Activated T-helper 17 cell treated with anti-CD3 and anti-CD28 coated beads, Interleukin-2, amount 50 U/mL, for 72 hours (primary cell): Measurements from ENCODE around the gene ZC2HC1C. TPM values are rescaled to one million over a fixed set of nuclear protein-coding genes. Genes with fewer than 3 reads are reported as not detected.
A peak's percentile ranks its signal among the peaks of the same experiment; 100 is the strongest.
"Not testable (repeated sequence)": the region's sequence is repeated elsewhere in the genome, so short reads cannot be mapped to it uniquely, and the experiment has no call there.

ENCODE experiments used
- ATAC-seq: fragments of 150-1000 bp; cut with Tn5 transposase; replicated peaks from 2 replicates; pipeline ENCODE4 v1.10.0; 2021; ENCODE audit warnings: mild to moderate bottlenecking, moderate library complexity
- H3K27ac Mint-ChIP-seq: one replicate; pipeline ENCODE4 v1.8.0; 2022; ENCODE audit warnings: mixed read lengths
- H3K27me3 Mint-ChIP-seq: one replicate; pipeline ENCODE4 v1.8.0; 2022; ENCODE audit warnings: mixed read lengths
- H3K36me3 Mint-ChIP-seq: one replicate; pipeline ENCODE4 v1.8.0; 2022; ENCODE audit warnings: low read depth, mild to moderate bottlenecking, mixed read lengths
- H3K4me1 Mint-ChIP-seq: one replicate; pipeline ENCODE4 v1.8.0; 2022; ENCODE audit warnings: mixed read lengths
- H3K4me3 Mint-ChIP-seq: one replicate; pipeline ENCODE4 v1.8.0; 2022; ENCODE audit warnings: mild to moderate bottlenecking, mixed read lengths
- H3K9me3 Mint-ChIP-seq: one replicate; pipeline ENCODE4 v1.8.0; 2022; ENCODE audit warnings: mixed read lengths
- total RNA-seq, 2 donors: library from RNA; stranded (reverse); gene quantifications; one replicate each; pipeline ENCODE4 v1.2.3, GENCODE V29; 2022

Gene ZC2HC1C
- total RNA-seq, 2 donors from 2014 or later = 2.2 to 3.7 TPM

DNA sequence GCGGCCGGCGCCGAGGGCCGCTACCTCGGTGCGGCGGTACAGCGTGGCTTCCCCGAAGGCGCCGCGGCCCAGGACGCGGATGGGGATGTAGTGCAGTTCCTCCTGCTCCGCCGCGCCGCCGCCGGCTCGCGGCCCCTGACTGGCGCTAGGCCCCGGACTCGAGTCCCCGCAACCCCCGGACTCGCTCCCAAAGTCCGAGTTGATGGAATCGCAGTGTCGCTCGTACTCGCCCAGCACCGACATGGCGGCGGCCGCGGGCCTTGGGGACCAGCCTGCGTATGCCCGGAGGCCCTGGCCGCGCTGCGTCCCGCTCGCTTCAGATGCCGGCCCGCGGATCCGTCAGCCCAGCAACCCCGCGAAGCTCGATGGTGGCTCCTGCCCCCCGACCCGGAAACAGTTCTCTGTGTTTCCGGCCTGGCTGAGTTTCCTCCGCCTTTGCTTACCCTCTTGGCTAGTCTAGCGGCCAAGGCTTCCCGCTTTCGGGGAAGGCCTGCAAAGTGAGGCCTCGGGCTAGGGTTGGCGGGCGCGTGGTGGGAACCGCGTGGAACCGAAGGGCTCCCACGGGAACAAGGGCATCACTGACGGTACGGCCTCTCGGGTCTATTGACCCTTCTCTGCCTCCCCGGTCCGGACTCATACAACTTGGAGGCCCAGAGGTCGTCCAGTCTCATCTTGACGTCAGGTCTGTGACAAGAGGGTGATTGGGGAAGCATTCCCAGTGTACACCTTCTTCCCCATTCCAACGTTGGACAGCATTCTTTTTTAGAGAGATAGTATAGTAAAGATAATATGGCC, 57.4 kb downstream of the ZC2HC1C start, which contains the start of gene NEK9:
TSS of gene NEK9 (minus strand) at position 370 of the 795 bp plus-strand sequence. CDS start at position 243, 127 bp downstream.
- ATAC-seq = peak; percentile 97
- peaks cover 43% of the 10 kb centered on the region for H3K36me3 Mint-ChIP-seq
- no peaks in the 10 kb centered on the region for H3K27me3 Mint-ChIP-seq
- peak within 1 kb of the TSS; percentile 96 for H3K4me3 Mint-ChIP-seq
- H3K9me3 Mint-ChIP-seq = no peaks in the 10 kb centered on the region
- peaks cover 27% of the 10 kb centered on the region for H3K4me1 Mint-ChIP-seq
- H3K27ac Mint-ChIP-seq = peak within 1 kb of the TSS; percentile 97

DNA sequence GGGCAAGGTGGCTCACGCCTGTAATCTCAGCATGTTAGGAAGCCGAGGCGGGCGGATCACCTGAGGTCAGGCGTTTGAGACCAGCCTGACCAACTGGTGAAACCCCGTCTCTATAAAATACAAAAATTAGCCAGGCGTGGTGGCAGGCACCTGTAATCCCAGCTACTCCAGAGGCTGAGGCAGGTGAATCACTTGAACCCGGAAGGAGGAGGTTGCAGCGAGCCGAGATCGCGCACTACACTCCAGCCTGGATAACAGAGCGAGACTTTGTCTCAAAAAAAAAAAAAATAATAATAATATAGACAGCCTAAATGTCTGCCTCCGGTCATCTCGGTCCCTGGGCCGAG, 58.0 kb downstream of the ZC2HC1C start:
- Mint-ChIP-seq H3K36me3 (peaks cover 49% of the 10 kb centered on the region), H3K4me1 (peaks cover 27% of the 10 kb centered on the region), H3K27ac (peak overlapping the region; percentile 97), H3K4me3 (peak overlapping the region; percentile 96)
- ATAC-seq = peak; percentile 14
- H3K27me3 Mint-ChIP-seq, H3K9me3 Mint-ChIP-seq: not testable (repeated sequence)

- no peaks in the 10 kb centered on the region for H3K9me3 Mint-ChIP-seq
These were observed 58.6 kb downstream of the ZC2HC1C start for GRCh38 chr14:75127903-75128595.

GRCh38 chr14:75128596-75128990, 59.2 kb downstream of the ZC2HC1C start:
- ATAC-seq = no peak
- no peaks in the 10 kb centered on the region for H3K27me3 Mint-ChIP-seq
- peak overlapping the region; percentile 96 for H3K4me3 Mint-ChIP-seq
- H3K27ac Mint-ChIP-seq = no peak overlapping the region
- H3K4me1 Mint-ChIP-seq = peaks cover 27% of the 10 kb centered on the region
- peaks cover 61% of the 10 kb centered on the region for H3K36me3 Mint-ChIP-seq
- H3K9me3 Mint-ChIP-seq = no peaks in the 10 kb centered on the region

More at GRCh38 chr14:75127903-75128595, 58.6 kb downstream of the ZC2HC1C start:
- Mint-ChIP-seq H3K4me3 (peak overlapping the region; percentile 96), H3K27ac (peak overlapping the region; percentile 97), H3K4me1 (peaks cover 27% of the 10 kb centered on the region), H3K27me3 (no peaks in the 10 kb centered on the region), H3K36me3 (peaks cover 55% of the 10 kb centered on the region)
- ATAC-seq = no peak

Other genes with a start within 250 kb of the ZC2HC1C start
- gene PROX2, start 193.5 kb upstream of the ZC2HC1C start, total RNA-seq = under 1 TPM; 0.71 TPM
- 100 to 1,000 TPM; 102 to 132 TPM for gene DLST, start 187.7 kb upstream of the ZC2HC1C start, total RNA-seq
- 1 to 10 TPM in 1 of 2 donors, under 1 TPM in 1; 0.79 to 3.2 TPM for gene RPS6KL1, start 146.4 kb upstream of the ZC2HC1C start, total RNA-seq
- gene PGF, start 114.0 kb upstream of the ZC2HC1C start, total RNA-seq = under 1 TPM; 0.40 to 0.48 TPM
- 10 to 100 TPM; 27.4 to 44.3 TPM for gene EIF2B2, start 66.7 kb upstream of the ZC2HC1C start, total RNA-seq
- 10 to 100 TPM; 31.4 to 46.7 TPM for gene MLH3, start 18.2 kb upstream of the ZC2HC1C start, total RNA-seq
- 10 to 100 TPM; 43.4 to 52.8 TPM for gene ACYP1, start 5.6 kb upstream of the ZC2HC1C start, total RNA-seq
- gene NEK9, start 57.4 kb downstream of the ZC2HC1C start, total RNA-seq = 10 to 100 TPM; 49.4 to 52.4 TPM
- gene TMED10, start 107.0 kb downstream of the ZC2HC1C start, total RNA-seq = 100 to 1,000 TPM; 142 to 179 TPM
- gene FOS, start 209.2 kb downstream of the ZC2HC1C start, total RNA-seq = 10 to 100 TPM; 31.7 to 86.3 TPM